ENCODE data around the gene ADIG.

DNA sequence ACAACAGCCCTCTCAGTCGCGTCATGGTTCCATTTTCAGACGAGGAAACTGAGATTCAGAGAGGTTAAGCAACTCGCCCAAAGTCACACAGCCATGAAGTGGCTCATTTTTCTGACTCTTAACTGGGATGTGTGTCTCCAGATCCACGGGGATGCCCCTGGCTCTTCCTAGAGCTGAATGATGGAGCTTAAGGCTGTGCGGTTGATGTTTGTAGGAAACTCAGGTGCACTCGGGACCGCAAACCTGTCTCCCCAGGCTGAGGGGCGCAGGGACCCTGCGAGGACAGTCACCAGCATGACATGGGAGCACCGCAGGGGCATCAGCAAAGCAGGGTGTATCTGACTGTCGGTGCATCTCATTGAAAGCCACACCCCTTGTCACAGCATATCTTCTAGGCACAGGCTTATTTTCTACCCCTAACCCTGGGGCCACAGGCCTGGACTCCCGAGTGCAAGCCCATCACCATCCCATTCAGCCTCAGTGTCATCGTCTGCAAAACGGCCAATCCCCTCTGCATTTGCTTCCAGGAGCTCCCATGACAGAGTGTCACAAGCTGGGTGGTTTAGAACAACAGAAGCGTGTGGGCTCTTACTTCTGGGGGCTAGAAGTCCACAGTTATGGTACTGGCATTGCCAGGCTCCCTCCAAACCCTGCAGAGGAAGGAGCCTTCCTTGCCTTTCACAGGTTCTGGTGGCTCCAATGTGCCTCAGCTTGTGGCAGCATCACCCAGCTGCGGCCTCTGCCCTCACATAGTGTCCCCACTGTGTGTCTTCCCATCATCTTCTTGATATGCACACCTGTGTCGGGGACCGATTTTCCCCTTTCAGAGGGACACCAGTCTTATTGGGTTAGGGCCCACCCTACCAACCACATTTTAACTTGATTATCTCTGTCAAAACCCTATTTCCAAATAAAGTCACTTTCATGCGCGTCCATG, 10.7 kb downstream of the ADIG start:
- TF ChIP-seq, protein P1, sequence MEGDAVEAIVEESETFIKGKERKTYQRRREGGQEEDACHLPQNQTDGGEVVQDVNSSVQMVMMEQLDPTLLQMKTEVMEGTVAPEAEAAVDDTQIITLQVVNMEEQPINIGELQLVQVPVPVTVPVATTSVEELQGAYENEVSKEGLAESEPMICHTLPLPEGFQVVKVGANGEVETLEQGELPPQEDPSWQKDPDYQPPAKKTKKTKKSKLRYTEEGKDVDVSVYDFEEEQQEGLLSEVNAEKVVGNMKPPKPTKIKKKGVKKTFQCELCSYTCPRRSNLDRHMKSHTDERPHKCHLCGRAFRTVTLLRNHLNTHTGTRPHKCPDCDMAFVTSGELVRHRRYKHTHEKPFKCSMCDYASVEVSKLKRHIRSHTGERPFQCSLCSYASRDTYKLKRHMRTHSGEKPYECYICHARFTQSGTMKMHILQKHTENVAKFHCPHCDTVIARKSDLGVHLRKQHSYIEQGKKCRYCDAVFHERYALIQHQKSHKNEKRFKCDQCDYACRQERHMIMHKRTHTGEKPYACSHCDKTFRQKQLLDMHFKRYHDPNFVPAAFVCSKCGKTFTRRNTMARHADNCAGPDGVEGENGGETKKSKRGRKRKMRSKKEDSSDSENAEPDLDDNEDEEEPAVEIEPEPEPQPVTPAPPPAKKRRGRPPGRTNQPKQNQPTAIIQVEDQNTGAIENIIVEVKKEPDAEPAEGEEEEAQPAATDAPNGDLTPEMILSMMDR (IDR thresholded peaks at IDR 0.05; ENCODE audit: low read length): no peak
- TF ChIP-seq EZH2phosphoT487 (IDR thresholded peaks at IDR 0.05; ENCODE audit: low read length): no peak

Measured in MM.1S (cell line).